Ovary (tissue), 9 donors: Measurements from ENCODE around the gene CROCC2. TPM values are rescaled to one million over a fixed set of nuclear protein-coding genes. Genes with fewer than 3 reads are reported as not detected.

Experiments used
- DNase-seq, 5 donors: peaks; one replicate each; pipeline ENCODE4 v3.0.0-alpha.2; 2019 to 2020
- H3K27ac ChIP-seq, 2 donors: fragments of 200-600 bp; one replicate each; pipeline versions ENCODE4 v1.5.1 to v1.8.0; 2019 to 2022
- H3K27me3 ChIP-seq: fragments of 200-600 bp; one replicate; pipeline ENCODE4 v1.8.0; 2022
- H3K36me3 ChIP-seq: fragments of 200-600 bp; sonication (generic); one replicate; pipeline ENCODE4 v1.5.1; 2019
- H3K4me1 ChIP-seq: one replicate; pipeline ENCODE4 v1.8.1; 2013; ENCODE audit warnings: mild to moderate bottlenecking, moderate library complexity; ENCODE audit not compliant: insufficient read depth
- H3K4me3 ChIP-seq: fragments of 200-600 bp; sonication (generic); one replicate; pipeline ENCODE4 v1.5.1; 2017
- H3K9me3 ChIP-seq, 2 donors: fragments of 200-600 bp in 1 of 2; sonication (generic) in 1 of 2; one replicate each; pipeline versions ENCODE4 v1.5.1 to v1.8.1; 2013 to 2019; ENCODE audit warnings: mild to moderate bottlenecking in 1 of 2, moderate library complexity in 1 of 2
- CTCF ChIP-seq, 3 donors: fragments of 450-650 bp in 2 of 3; fragments of 200-600 bp in 1 of 3; IDR thresholded peaks; one replicate each; pipeline versions ENCODE4 v1.5.1 to v1.8.0; 2016 to 2022; ENCODE audit warnings: antibody characterized with exemption in 3 of 3, mild to moderate bottlenecking in 1 of 3
- EP300 ChIP-seq: sonication (generic); formaldehyde crosslinking; IDR thresholded peaks from one replicate; pipeline ENCODE4 v1.6.1; 2017; ENCODE audit warnings: antibody characterized with exemption
- POLR2A ChIP-seq: fragments of 450-650 bp; IDR thresholded peaks from one replicate; pipeline ENCODE4 v1.6.1; 2017; ENCODE audit warnings: antibody characterized with exemption, mild to moderate bottlenecking, moderate library complexity
- WGBS, 3 donors: extraction: QIAGEN DNeasy Blood & Tissue Kit in 1 of 3; methylation state at CpG; one replicate each; pipeline versions ENCODE4 v1.1.5 to v1.1.7; 2013 to 2017; 5-methylcytosine and 5-hydroxymethylcytosine counted together
- intact Hi-C, 4 donors: fragments of 100-400 bp; cut with DNase I; formaldehyde crosslinking; loops; one replicate each; pipeline versions ENCODE4 v1.11.0 to v1.15.1; 2022 to 2023
- polyA plus RNA-seq, 2 donors: library from polyadenylated mRNA; stranded (reverse); fragments of 200-250 nt in 1 of 2; fragments of 350-450 nt in 1 of 2; fragmentation: Illumina TruSeq in 1 of 2; extraction: RNeasy Lipid Tissue Mini Kit (QIAGEN cat#74804) in 1 of 2; gene quantifications; one replicate each; pipeline ENCODE4 v1.2.3, GENCODE V29; 2013 to 2014
- total RNA-seq, 7 donors: library from RNA; depleted of rRNA in 2 of 7; stranded (reverse); fragments of >200 nt in 2 of 7; fragmentation: NEBNext Ultra II Directional in 3 of 7; extraction: Animal tissue kit (Norgen Biotek cat#: 25700) in 3 of 7; gene quantifications; one replicate each; pipeline versions ENCODE4 v1.1.0 to v1.2.4, GENCODE V29; 2016 to 2023
- donor health status: DM: no; HTN: no; CAD: no; lungs with moderate emphysema.
- donor health status: DM: no; HTN: no; CAD: no.
- donor health status: Bipolar disorder and iron deficiency.
- donor health status: DM: yes; HTN: yes; CAD: no.
- donor health status: DM: no; HTN: no; CAD: no.
- donor health status: DM: yes; HTN: yes; CAD: no.

The CROCC2 gene
- total and polyA plus RNA-seq, 9 donors: 0.15 to 6.1 (median 1.5) TPM; not detected in 1

GRCh38 chr2:240985881-240986786 lies 80.0 kb downstream of the CROCC2 start:
- Histone ChIP-seq H3K9me3 (peaks cover 0 to 3% of the 10 kb centered on the region in 2 donors), H3K27me3 (no peaks in the 10 kb centered on the region), H3K36me3 (no peaks in the 10 kb centered on the region), H3K4me3 (no peak overlapping the region), H3K4me1 (peaks cover 6% of the 10 kb centered on the region), H3K27ac (no peak overlapping the region)
- peak in 3 of 5 donors; percentile 18 to 23 (median 18) for DNase-seq
- WGBS, 3 donors: 77 to 82% (median 80%) methylated on average over 18 to 20 of the region's 20 CpGs
- TF ChIP-seq POLR2A: no peak
- no peak for TF ChIP-seq CTCF (IDR thresholded peaks at IDR 0.05)
- no peak for TF ChIP-seq EP300
- intact Hi-C loops: no loop called here

GRCh38 chr2:240986787-240987411 lies 80.8 kb downstream of the CROCC2 start:
- peak; percentile 14 to 53 (median 31) for DNase-seq
- no peaks in the 10 kb centered on the region for H3K36me3 ChIP-seq
- H3K27ac ChIP-seq: no peak overlapping the region
- H3K9me3 ChIP-seq: peaks cover 0 to 3% of the 10 kb centered on the region in 2 donors
- intact Hi-C loops: no loop called here
- no peak overlapping the region for H3K4me3 ChIP-seq
- H3K4me1 ChIP-seq: peaks cover 11% of the 10 kb centered on the region
- H3K27me3 ChIP-seq: no peaks in the 10 kb centered on the region
- 47 to 51% (median 51%) methylated on average over 10 to 11 of the region's 11 CpGs for WGBS, 3 donors
- no peak for TF ChIP-seq EP300
- no peak for TF ChIP-seq CTCF (IDR thresholded peaks at IDR 0.05)
- TF ChIP-seq POLR2A: no peak

DNA sequence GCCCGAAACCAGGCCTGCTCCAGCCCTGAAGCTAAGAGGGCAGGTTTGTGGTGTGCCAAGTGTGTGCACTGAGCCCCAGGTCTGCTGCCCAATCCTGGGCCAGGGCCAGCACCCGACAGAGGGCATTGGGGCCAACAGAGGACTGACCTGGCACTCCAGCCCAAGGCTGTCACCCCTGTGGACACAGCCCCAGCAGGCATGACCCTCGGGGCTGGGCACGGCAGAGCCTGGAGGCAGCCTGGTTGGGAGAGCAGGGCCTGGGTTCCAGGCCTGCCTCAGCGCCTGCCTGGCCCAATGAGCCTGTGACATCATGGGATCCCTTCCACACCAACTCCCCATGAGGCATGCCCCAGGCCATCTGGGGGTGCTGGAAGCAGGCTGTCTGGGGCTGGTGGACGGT lies 81.5 kb downstream of the CROCC2 start:
- peaks cover 14% of the 10 kb centered on the region for H3K4me1 ChIP-seq
- H3K27ac ChIP-seq: no peak overlapping the region
- H3K4me3 ChIP-seq: no peak overlapping the region
- no peaks in the 10 kb centered on the region for H3K36me3 ChIP-seq
- intact Hi-C loops: no loop called here
- peaks cover 0 to 3% of the 10 kb centered on the region in 2 donors for H3K9me3 ChIP-seq
- DNase-seq: peak in 3 of 5 donors; percentile 8 to 17 (median 16)
- 89 to 95% (median 94%) methylated on average over 6 of the region's 6 CpGs for WGBS, 3 donors
- H3K27me3 ChIP-seq: no peaks in the 10 kb centered on the region
- TF ChIP-seq POLR2A: no peak
- TF ChIP-seq CTCF (IDR thresholded peaks at IDR 0.05): no peak
- no peak for TF ChIP-seq EP300

GRCh38 chr2:240988146-240988545 lies 82.0 kb downstream of the CROCC2 start:
- DNase-seq: peak in 3 of 5 donors; percentile 16 to 21 (median 20)
- intact Hi-C loops: no loop called here
- peaks cover 14% of the 10 kb centered on the region for H3K4me1 ChIP-seq
- H3K4me3 ChIP-seq: no peak overlapping the region
- TF ChIP-seq EP300 (no peak), POLR2A (no peak), CTCF (IDR thresholded peaks at IDR 0.05) (no peak)
- H3K27ac ChIP-seq: no peak overlapping the region
- H3K9me3 ChIP-seq: peaks cover 0 to 3% of the 10 kb centered on the region in 2 donors
- H3K36me3 ChIP-seq: no peaks in the 10 kb centered on the region
- H3K27me3 ChIP-seq: no peaks in the 10 kb centered on the region
- 96 to 98% (median 97%) methylated on average over 3 of the region's 3 CpGs for WGBS, 3 donors
